Mesenchymal stem cell (in vitro differentiated cells and primary cell): ENCODE results near the gene KLHDC8A.

ENCODE experiments used
- DNase-seq: peaks from one replicate; pipeline ENCODE4 v3.0.0-alpha.2; 2013
- H2AFZ ChIP-seq: one replicate; pipeline ENCODE4 v1.6.1; 2013; ENCODE audit warnings: low read depth, mild to moderate bottlenecking, control low read depth, inconsistent platforms, low read length, moderate library complexity
- H2AK5ac ChIP-seq: 2 replicates; pipeline ENCODE4 v1.6.1; 2013; ENCODE audit warnings: low read length, moderate library complexity, mild to moderate bottlenecking, inconsistent platforms; ENCODE audit not compliant: severe bottlenecking
- H2BK120ac ChIP-seq: one replicate; pipeline ENCODE4 v1.6.1; 2013; ENCODE audit warnings: low read depth, mild to moderate bottlenecking, inconsistent platforms, low read length, moderate library complexity
- H2BK12ac ChIP-seq, 2 experiments: one replicate each; pipeline ENCODE4 v1.6.1; 2013; ENCODE audit warnings: inconsistent platforms in 2 of 2, low read length in 2 of 2, mild to moderate bottlenecking in 2 of 2, moderate library complexity in 2 of 2, control low read depth in 1 of 2
- H2BK15ac ChIP-seq: one replicate; pipeline ENCODE4 v1.6.1; 2013; ENCODE audit warnings: mild to moderate bottlenecking, low read depth, inconsistent platforms; ENCODE audit not compliant: poor library complexity, severe bottlenecking
- H2BK5ac ChIP-seq: 2 replicates; pipeline ENCODE4 v1.6.1; 2013; ENCODE audit warnings: low read depth, mild to moderate bottlenecking, low read length, control low read depth, inconsistent platforms; ENCODE audit not compliant: poor library complexity, severe bottlenecking
- H3K14ac ChIP-seq, 2 experiments: one replicate each; pipeline ENCODE4 v1.6.1; 2013; ENCODE audit warnings: inconsistent platforms in 2 of 2, low read length in 2 of 2, control low read depth in 1 of 2, mild to moderate bottlenecking in 1 of 2, moderate library complexity in 1 of 2
- H3K18ac ChIP-seq, 2 experiments: one replicate each; pipeline ENCODE4 v1.6.1; 2013; ENCODE audit warnings: inconsistent platforms in 2 of 2, low read length in 2 of 2, control low read depth in 1 of 2, low read depth in 1 of 2, mild to moderate bottlenecking in 1 of 2
- H3K23ac ChIP-seq, 2 experiments: one replicate each; pipeline ENCODE4 v1.6.1; 2013; ENCODE audit warnings: inconsistent platforms in 2 of 2, low read length in 2 of 2, mild to moderate bottlenecking in 2 of 2, moderate library complexity in 2 of 2, control low read depth in 1 of 2
- H3K27ac ChIP-seq: 2 replicates; pipeline ENCODE4 v1.5.1; 2013; ENCODE audit warnings: mild to moderate bottlenecking, moderate library complexity, low read length, control low read depth, inconsistent platforms; ENCODE audit not compliant: poor library complexity, severe bottlenecking
- H3K27me3 ChIP-seq, 2 experiments: 2 replicates each; pipeline versions ENCODE4 v1.6.1 to v1.7.0; 2013; ENCODE audit warnings: low read length in 2 of 2, mild to moderate bottlenecking in 2 of 2, moderate library complexity in 2 of 2, control low read depth in 1 of 2, inconsistent platforms in 1 of 2; ENCODE audit not compliant: control insufficient read depth in 1 of 2, insufficient read depth in 1 of 2
- H3K36me3 ChIP-seq, 2 experiments: 2 replicates each; pipeline versions ENCODE4 v1.6.1 to v1.7.0; 2013; ENCODE audit warnings: low read length in 2 of 2, control low read depth in 1 of 2, inconsistent platforms in 1 of 2, low read depth in 1 of 2, mild to moderate bottlenecking in 1 of 2; ENCODE audit not compliant: insufficient read depth in 2 of 2, control insufficient read depth in 1 of 2
- H3K4ac ChIP-seq, 2 experiments: one replicate each; pipeline ENCODE4 v1.6.1; 2013; ENCODE audit warnings: inconsistent platforms in 2 of 2, low read length in 2 of 2, mild to moderate bottlenecking in 2 of 2, moderate library complexity in 2 of 2, control low read depth in 1 of 2, low read depth in 1 of 2
- H3K4me1 ChIP-seq: 2 replicates; pipeline ENCODE4 v1.6.1; 2013; ENCODE audit warnings: low read depth, low read length, control low read depth; ENCODE audit not compliant: control insufficient read depth, insufficient read depth
- H3K4me2 ChIP-seq: 2 replicates; pipeline ENCODE4 v1.6.1; 2013; ENCODE audit warnings: low read length, mild to moderate bottlenecking, inconsistent platforms; ENCODE audit not compliant: poor library complexity, severe bottlenecking
- H3K4me3 ChIP-seq, 2 experiments: 2 replicates each; pipeline versions ENCODE4 v1.5.1 to v1.7.0; 2013; ENCODE audit warnings: low read length in 2 of 2, mild to moderate bottlenecking in 2 of 2, control low read depth in 1 of 2, low read depth in 1 of 2; ENCODE audit not compliant: insufficient read depth in 1 of 2
- H3K79me1 ChIP-seq: replicated peaks from 2 replicates; pipeline ENCODE4 v1.6.1; 2013; ENCODE audit warnings: mild to moderate bottlenecking, control low read depth, low read length, inconsistent platforms; ENCODE audit not compliant: poor library complexity, severe bottlenecking
- H3K9ac ChIP-seq: 2 replicates; pipeline ENCODE4 v1.7.0; 2013; ENCODE audit warnings: mild to moderate bottlenecking, low read length, moderate library complexity
- H3K9me3 ChIP-seq: 2 replicates; pipeline ENCODE4 v1.7.0; 2013; ENCODE audit warnings: mild to moderate bottlenecking, low read length; ENCODE audit not compliant: control insufficient read depth
- H4K8ac ChIP-seq: one replicate; pipeline ENCODE4 v1.6.1; 2013; ENCODE audit warnings: inconsistent platforms, mild to moderate bottlenecking, low read length, moderate library complexity
- H4K91ac ChIP-seq: one replicate; pipeline ENCODE4 v1.6.1; 2013; ENCODE audit warnings: mild to moderate bottlenecking, low read length, inconsistent platforms
- WGBS: methylation state at CpG from one replicate; pipeline ENCODE4 v1.1.7; 2013; ENCODE audit warnings: mixed read lengths; 5-methylcytosine and 5-hydroxymethylcytosine counted together

The KLHDC8A gene

DNA sequence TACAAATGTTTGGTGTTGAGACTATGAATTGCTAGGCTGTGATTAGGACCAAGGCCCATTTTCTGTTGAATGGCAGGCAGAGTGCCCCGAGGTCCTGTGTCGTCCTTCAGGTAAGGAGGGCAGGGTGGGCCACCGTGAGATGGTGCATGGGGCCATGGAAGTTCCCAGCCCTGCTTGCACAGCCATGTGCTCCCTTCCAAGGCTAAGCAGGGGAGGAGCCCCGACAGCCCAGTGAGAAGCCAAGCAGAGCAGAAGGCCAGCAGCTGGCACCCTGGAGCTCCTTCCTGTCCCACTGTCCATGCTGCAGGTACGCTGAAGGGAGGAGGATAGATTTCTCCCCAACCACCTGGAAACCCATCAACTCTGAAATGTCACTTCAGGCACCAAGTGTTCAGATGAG is 27.0 kb downstream of the KLHDC8A start:
- no peak overlapping the region for H3K18ac ChIP-seq
- no peak overlapping the region for H3K23ac ChIP-seq
- H3K36me3 ChIP-seq: no peaks in the 10 kb centered on the region
- H3K14ac ChIP-seq: no peak overlapping the region
- H3K4ac ChIP-seq: no peak overlapping the region
- no peak overlapping the region for H3K4me3 ChIP-seq
- H3K9ac ChIP-seq: no peak overlapping the region
- peaks cover 12 to 77% of the 10 kb centered on the region in 2 experiments for H3K27me3 ChIP-seq
- H3K4me1 ChIP-seq: peaks cover 12% of the 10 kb centered on the region
- no peaks in the 10 kb centered on the region for H3K9me3 ChIP-seq
- no peak overlapping the region for H2BK5ac ChIP-seq
- no peak overlapping the region for H2BK12ac ChIP-seq
- no peak overlapping the region for H3K4me2 ChIP-seq
- H2AK5ac ChIP-seq: no peak overlapping the region
- no peak overlapping the region for H2BK15ac ChIP-seq
- no peak overlapping the region for H2BK120ac ChIP-seq
- H3K79me1 ChIP-seq: no peaks in the 10 kb centered on the region
- peak overlapping the region; percentile 10 for H2AFZ ChIP-seq
- no peak overlapping the region for H4K8ac ChIP-seq
- H3K27ac ChIP-seq: no peak overlapping the region
- no peak for DNase-seq
- no peak overlapping the region for H4K91ac ChIP-seq
- WGBS: 85% methylated on average over 4 of the region's 5 CpGs

DNA sequence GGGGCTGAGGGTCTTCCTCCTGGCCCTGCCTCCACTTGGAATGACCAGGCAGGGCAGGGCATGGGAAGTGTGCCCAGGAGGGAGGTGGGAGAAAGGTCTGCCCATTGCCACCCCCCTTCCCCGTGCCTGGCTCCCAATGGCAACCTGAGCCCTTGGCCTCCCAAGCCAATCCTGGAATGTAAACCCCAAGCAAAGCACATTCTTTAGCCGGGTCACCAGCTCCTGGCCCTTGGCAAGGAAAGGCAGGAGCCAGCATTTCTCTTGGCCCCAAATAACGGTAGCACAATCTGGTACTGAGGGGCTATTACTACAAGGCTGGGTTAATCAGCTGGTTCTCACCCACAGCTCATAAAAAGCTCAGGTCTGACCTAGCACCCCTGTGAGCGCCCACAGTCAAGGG is 28.2 kb downstream of the KLHDC8A start:
- Histone ChIP-seq H3K14ac (no peak overlapping the region), H2AK5ac (no peak overlapping the region), H2BK15ac (no peak overlapping the region), H4K8ac (no peak overlapping the region), H3K9me3 (no peaks in the 10 kb centered on the region), H2AFZ (no peak overlapping the region), H3K4ac (no peak overlapping the region), H3K79me1 (no peaks in the 10 kb centered on the region), H3K4me2 (no peak overlapping the region), H3K18ac (peak overlapping the region in 1 of 2 experiments; percentile 2), H3K23ac (no peak overlapping the region), H3K36me3 (no peaks in the 10 kb centered on the region), H3K4me3 (no peak overlapping the region), H4K91ac (no peak overlapping the region), H3K9ac (no peak overlapping the region), H3K27me3 (peaks cover 9 to 67% of the 10 kb centered on the region in 2 experiments), H2BK120ac (no peak overlapping the region), H3K4me1 (peaks cover 15% of the 10 kb centered on the region), H2BK5ac (no peak overlapping the region), H3K27ac (no peak overlapping the region), H2BK12ac (no peak overlapping the region)
- WGBS: 66% methylated on average over 4 of the region's 4 CpGs
- no peak for DNase-seq

DNA sequence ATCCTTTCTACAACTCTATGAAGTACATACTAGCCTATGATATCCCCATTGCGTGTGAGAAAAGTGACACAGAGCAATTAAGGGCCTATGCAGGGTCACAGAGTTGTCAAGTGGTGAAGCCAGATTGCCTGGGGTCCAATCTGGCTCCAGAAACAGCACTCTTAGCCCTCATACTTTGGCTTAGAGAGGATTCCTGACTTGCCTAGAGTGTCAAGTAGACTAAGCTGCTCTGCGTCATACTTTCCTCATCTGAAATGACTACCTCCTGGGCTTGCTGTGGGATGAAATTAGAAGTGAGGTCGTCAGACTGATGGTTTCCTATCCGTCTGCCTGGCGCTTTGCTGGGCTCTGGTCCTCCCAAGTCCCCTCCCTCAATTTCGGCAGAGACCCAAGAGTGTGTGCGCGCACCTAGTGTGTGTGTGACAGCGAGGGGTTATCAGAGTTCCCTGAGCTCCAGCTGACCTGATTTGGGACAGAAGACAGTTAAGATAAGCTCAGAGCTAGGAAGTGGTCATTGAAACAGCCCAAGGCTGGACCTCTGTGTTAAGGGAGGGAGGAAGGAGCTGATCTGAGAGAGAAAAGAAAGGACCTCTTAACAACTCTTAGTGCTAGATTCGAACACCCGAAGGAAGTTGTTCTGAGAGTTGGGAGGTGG is 29.8 kb downstream of the KLHDC8A start:
- H3K23ac ChIP-seq: no peak overlapping the region
- peak; percentile 78 for DNase-seq
- H2BK120ac ChIP-seq: no peak overlapping the region

DNA sequence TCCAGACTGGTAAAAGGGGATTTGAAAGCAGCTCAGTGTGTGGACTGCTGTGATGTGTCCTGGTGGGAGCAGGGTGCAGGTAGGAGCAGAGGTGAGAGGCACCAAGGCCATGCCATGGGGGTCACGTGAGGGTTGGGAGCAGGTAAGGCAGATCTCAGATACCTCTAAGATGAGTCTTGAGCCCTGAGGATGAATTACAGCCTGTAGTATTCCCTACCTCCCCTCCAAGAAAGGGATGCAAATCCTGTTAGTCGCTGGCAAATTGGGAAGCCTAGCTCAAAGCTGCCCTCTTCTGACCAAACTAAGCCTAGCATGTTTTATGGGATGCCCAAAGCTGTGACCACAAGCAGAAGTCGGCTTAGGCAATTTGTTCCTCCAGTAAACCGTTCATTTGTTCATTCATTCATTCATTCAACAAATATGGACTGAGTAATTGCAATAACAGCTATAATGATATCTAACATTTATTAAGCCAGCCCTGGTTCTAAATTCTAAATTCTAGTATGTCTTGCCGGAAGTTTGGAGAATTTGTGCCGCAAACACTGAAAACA is 31.3 kb downstream of the KLHDC8A start:
- Histone ChIP-seq H3K9ac (no peak overlapping the region), H3K27me3 (peaks cover 3 to 39% of the 10 kb centered on the region in 2 experiments), H3K4me2 (no peak overlapping the region), H3K79me1 (peaks cover 4% of the 10 kb centered on the region), H2BK5ac (no peak overlapping the region), H3K27ac (peak overlapping the region; percentile 78), H3K23ac (no peak overlapping the region), H2AFZ (no peak overlapping the region), H2BK15ac (no peak overlapping the region), H2AK5ac (peak overlapping the region; percentile 69), H3K4me1 (peaks cover 15% of the 10 kb centered on the region), H3K9me3 (no peaks in the 10 kb centered on the region), H3K14ac (no peak overlapping the region), H3K4ac (no peak overlapping the region), H3K36me3 (no peaks in the 10 kb centered on the region), H3K4me3 (no peak overlapping the region), H2BK12ac (peak overlapping the region in 1 of 2 experiments; percentile 11), H2BK120ac (no peak overlapping the region), H4K8ac (no peak overlapping the region), H4K91ac (peak overlapping the region; percentile 44), H3K18ac (peak overlapping the region in 1 of 2 experiments; percentile 41)
- WGBS: 0% methylated on average over 2 of the region's 6 CpGs
- DNase-seq: peak; percentile 83

More for the DNA sequence above, 29.8 kb downstream of the KLHDC8A start:
- Histone ChIP-seq H3K14ac (no peak overlapping the region), H2BK15ac (no peak overlapping the region), H3K9ac (peak overlapping the region; percentile 22), H3K79me1 (peaks cover 3% of the 10 kb centered on the region), H3K9me3 (no peaks in the 10 kb centered on the region), H3K4me2 (no peak overlapping the region), H2AFZ (no peak overlapping the region), H3K4me3 (no peak overlapping the region), H3K4me1 (peaks cover 15% of the 10 kb centered on the region), H4K8ac (no peak overlapping the region), H2BK5ac (no peak overlapping the region), H4K91ac (no peak overlapping the region), H3K27ac (no peak overlapping the region), H3K27me3 (peaks cover 9 to 54% of the 10 kb centered on the region in 2 experiments), H3K4ac (no peak overlapping the region), H3K18ac (no peak overlapping the region), H2AK5ac (peak overlapping the region; percentile 27), H2BK12ac (no peak overlapping the region), H3K36me3 (no peaks in the 10 kb centered on the region)
- WGBS: 73% methylated on average over 11 of the region's 11 CpGs
